OCI-M2 (cell line): ENCODE measurements around the gene CPD.
"Not testable (repeated sequence)": the region's sequence is repeated elsewhere in the genome, so short reads cannot be mapped to it uniquely, and the experiment has no call there.

Source experiments
- DNase-seq: peaks from one replicate; lab custom pipeline; 2025; ENCODE audit not compliant: unreplicated experiment; lab: John Stamatoyannopoulos, UW

The CPD gene

GRCh38 chr17:30381340-30381659, 2.6 kb downstream of the CPD start:
- no peak for DNase-seq

- DNase-seq: no peak
These were observed 3.6 kb downstream of the CPD start for GRCh38 chr17:30382345-30382744.

DNA sequence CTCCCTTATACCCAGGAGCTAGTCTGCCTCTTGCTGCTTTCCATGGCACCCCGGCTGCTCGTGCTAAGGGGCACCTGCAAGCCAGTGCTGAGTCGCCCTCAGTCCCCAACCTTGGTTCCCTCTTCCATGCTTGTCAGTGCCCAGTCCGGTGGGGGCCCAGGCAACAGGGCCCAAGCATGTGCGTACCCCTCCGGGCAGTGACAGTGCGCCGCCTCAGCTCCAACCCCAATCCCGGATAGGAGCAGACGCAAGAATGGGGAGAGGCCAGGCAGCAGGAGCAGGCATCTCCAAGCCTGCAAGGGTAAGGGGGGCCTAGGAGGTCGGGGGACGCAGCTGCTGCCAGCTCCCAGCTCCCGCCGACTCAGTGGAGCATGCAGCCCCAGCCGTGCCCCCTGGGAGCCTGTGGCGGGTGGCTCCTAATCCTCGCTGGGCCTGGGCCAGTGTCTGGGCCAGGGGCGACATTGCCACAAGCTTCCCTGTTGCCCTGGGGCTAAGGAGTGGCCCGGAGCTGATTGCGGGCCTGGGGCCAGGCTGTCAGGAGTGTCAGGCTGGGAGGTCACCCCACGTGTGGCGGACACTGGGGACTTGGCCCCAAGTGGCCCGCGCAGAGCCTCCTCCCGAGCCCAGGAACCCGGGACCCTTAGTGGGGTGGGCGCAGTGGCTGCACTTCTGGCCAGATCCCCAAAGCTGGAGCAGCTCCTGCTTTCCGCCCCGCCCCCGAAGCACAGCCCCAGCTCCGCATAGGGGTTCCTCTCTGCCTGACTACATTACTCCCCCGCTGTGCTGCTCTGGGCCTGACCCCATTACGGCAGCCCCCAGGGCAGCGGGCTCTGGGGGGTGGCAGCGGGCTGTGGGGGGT, 9.8 kb downstream of the CPD start:
- no peak for DNase-seq

DNA sequence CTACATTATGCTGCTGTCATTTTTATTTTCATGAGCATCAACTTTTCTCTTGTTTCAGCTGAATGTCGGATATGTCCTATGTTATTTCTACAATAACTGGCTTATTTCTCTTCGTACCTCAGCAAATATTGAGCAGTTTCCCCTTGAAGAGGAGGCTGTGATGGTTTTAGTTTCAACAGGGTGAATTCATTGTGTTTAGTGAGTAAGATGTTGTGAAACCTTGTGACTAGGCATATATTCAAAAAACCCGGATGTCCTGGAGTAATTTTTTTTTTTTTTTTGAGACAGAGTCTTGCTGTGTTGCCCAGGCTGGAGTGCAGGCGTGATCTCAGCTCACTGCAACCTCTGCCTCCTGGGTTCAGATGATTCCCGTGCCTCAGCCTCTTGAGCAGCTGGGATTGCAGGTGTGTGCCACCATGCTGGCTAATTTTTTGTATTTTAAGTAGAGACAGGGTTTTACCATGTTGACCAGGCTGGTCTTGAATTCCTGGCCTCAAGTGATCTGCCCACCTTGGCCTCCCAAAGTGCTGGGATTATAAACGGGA, 11.1 kb downstream of the CPD start:
- DNase-seq: no peak

GRCh38 chr17:30391534-30391933, 12.8 kb downstream of the CPD start:
- DNase-seq: no peak

GRCh38 chr17:30393491-30393890, 14.8 kb downstream of the CPD start:
- no peak for DNase-seq

- no peak for DNase-seq
These were observed 15.5 kb downstream of the CPD start for GRCh38 chr17:30393911-30394867.

GRCh38 chr17:30395398-30396022, 16.8 kb downstream of the CPD start:
- DNase-seq: no peak

GRCh38 chr17:30396129-30396528, 17.4 kb downstream of the CPD start:
- no peak for DNase-seq

- no peak for DNase-seq
These were observed 17.9 kb downstream of the CPD start for GRCh38 chr17:30396612-30397011.

GRCh38 chr17:30398328-30399041, 19.8 kb downstream of the CPD start:
- no peak for DNase-seq

GRCh38 chr17:30401097-30401496, 22.4 kb downstream of the CPD start:
- no peak for DNase-seq

DNA sequence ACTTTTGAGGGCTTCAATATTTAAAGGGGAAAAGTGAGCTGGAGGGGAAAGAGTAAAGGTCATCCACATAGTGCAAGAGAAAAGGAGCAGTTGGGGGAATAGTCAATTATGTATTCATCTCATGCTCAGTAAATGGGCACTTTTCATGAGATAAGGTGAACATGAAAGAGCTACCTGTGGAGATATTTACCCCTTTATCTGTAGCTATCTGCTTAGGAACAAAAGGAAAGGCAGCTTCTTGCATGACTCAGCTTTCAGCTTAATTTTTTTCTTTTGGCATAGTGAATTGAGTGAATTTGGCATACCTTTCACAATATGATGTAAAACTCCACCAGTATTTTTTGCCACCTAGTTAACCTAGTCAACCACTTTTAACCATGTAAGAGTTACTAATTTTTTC, 26.4 kb downstream of the CPD start:
- no peak for DNase-seq

DNA sequence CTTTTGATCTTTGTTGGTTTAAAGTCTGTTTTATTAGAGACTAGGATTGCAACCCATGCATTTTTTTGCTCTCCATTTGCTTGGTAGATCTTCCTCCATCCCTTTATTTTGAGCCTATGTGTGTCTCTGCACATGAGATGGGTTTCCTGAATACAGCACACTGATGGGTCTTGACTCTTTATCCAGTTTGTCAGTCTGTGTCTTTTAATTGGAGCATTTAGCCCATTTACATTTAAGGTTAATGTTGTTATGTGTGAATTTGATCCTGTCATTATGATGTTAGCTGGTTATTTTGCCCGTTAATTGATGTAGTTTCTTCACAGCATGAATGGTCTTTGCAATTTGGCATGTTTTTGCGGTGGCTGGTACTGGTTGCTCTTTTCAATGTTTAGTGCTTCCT, 31.9 kb downstream of the CPD start:
- DNase-seq: not testable (repeated sequence)

GRCh38 chr17:30412008-30412496, 33.3 kb downstream of the CPD start:
- DNase-seq: not testable (repeated sequence)

- no peak for DNase-seq
These were observed 34.4 kb downstream of the CPD start for GRCh38 chr17:30413109-30413508.

DNA sequence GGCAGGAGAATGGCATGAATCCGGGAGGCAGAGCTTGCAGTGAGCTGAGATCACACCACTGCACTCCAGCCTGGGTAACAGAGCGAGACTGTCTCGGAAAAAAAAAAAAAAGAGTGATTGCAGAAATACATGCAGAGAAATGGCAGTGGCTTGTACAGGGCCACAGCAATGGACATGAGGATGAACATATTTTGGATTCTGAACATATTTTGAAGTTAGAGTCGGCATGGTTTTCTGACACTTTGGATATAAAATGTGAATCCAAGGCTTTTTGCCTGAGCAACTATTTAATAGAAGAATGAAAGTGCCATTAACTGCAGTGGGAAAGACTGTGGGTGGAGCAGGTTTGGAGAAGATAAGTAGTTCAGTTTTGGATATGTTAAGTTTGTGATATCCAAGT, 35.8 kb downstream of the CPD start:
- DNase-seq: no peak

- no peak for DNase-seq
These were observed 36.8 kb downstream of the CPD start for GRCh38 chr17:30415491-30415890.

- DNase-seq: not testable (repeated sequence)
These were observed 39.3 kb downstream of the CPD start for GRCh38 chr17:30418070-30418469.

GRCh38 chr17:30421592-30421991, 42.9 kb downstream of the CPD start:
- DNase-seq: no peak

DNA sequence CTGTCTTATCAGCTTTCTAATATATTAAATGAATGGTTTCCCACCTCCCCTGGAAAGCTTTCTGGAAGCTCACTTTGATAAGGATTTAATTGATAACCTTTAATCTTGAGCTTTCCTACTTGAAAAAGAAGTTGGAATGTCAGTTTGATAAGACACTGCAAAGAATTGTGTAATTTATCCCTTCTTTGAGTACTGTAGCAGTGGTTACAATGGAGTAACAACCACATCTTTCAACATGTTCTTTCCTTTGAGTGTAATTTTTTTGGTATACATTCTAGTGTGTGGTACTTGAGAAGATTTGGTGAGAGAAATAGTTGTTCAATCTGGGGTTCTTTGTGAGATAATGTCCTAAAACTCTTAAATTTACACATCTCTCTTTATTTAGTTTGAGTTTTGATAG, 43.4 kb downstream of the CPD start:
- DNase-seq: no peak
